Measurements from ENCODE around the gene LRFN3.

DNA sequence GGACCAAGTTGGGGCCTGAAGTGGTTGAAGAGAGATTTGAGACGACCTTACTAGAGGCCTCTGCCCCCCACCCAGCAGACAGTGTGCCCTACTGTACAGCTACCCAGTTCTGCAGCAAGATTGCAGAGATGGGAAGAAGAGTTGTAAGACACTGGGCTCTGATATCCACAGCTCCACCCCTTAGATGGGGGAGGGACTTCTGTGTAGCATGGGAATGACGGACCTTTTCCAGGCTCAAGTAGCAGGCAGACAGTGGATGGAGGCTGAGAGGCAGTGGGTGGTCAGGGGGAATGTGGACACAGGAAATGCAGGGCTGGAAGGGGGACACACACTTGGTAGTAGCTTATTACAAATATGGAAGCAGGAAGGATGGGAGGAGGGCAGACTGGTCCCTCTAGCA lies 13.0 kb downstream of the LRFN3 start:
- TF ChIP-seq, protein P1, sequence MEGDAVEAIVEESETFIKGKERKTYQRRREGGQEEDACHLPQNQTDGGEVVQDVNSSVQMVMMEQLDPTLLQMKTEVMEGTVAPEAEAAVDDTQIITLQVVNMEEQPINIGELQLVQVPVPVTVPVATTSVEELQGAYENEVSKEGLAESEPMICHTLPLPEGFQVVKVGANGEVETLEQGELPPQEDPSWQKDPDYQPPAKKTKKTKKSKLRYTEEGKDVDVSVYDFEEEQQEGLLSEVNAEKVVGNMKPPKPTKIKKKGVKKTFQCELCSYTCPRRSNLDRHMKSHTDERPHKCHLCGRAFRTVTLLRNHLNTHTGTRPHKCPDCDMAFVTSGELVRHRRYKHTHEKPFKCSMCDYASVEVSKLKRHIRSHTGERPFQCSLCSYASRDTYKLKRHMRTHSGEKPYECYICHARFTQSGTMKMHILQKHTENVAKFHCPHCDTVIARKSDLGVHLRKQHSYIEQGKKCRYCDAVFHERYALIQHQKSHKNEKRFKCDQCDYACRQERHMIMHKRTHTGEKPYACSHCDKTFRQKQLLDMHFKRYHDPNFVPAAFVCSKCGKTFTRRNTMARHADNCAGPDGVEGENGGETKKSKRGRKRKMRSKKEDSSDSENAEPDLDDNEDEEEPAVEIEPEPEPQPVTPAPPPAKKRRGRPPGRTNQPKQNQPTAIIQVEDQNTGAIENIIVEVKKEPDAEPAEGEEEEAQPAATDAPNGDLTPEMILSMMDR (conservative IDR thresholded peaks at IDR 0.05) = no peak
- TF ChIP-seq ZFX (IDR thresholded peaks at IDR 0.05) = no peak

Measured in C4-2B (cell line).